NCI-H226 (cell line): ENCODE results near the gene FLT1.

Experiments
- DNase-seq: peaks from one replicate; pipeline ENCODE4 v3.0.0-alpha.2; 2015

The FLT1 gene

DNA sequence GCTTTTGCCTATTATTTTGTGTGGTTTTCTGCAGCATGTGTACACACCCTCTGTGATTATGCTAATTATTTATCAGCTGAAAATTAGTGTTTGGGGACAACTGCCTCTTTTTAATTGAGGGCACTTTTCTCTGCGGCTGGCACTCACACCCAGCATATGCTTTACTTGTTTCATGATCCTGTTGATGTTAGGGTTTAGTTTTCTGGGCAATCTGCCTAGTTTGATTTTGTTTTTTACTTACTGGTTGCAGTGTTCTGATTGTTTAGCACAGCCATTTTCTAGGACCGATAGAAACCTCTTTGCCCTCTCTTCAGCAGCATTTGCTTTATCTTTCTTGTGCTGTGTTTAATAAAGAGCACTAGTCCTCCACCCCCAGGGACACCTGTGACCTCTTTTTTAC is 195.0 kb downstream of the FLT1 start:
- no peak for DNase-seq

DNA sequence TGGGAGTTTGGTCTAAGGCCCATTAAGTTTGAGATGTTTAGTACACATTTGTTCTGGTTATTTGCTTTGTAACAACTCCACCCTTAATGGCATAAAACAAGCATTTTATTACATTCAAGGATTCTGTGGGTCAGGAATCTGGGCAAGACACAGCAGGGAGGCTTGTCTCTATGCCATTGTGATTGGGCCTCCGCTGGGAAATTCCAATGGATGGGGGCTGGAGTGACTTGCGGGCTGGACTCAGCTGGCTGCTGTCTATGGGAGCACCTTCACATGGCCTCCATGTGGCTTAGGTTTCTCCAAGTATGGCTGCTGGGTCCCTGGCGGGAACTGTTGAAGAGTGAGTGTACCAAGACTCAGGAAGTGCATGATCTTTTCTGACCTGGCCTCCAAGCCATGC is 197.6 kb downstream of the FLT1 start:
- DNase-seq, result no peak

DNA sequence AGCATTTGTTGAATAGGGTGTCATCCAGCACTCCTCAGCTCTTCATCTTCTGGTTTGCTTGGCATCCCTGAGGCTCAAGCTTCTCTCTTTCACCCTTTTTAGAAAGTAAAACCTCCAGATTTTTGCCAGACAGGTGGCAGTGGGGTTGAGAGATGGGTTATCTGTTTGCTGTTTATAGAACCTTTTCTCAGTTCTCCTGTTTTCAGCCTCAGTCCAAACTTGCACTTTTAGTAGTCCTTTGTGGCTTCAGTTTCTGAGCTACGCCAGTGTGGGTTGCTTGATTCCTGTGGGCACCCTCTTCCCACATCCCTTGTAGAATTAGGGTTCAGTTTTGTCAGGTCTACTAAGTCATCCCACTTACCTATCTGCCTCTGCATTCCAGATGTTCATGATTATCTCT is 208.7 kb downstream of the FLT1 start:
- DNase-seq, result no peak

DNA sequence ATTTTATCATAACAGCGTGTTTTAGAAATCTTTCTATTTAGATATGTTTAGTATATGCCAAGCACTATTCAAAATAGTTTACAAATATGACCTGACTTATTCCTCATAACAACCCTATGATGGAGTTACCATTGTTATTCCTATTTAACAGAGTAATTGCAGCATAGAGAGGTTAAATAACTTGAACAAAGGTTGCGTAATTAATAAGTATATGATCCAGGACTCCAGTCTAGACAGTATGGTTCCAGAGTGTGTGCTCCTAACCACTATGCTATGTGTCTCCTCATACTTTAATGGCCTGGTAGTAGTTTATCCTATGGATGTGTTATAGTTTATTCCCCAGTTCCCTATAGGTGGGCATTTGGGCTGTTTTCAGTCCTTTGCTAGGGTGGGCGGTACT is 211.3 kb downstream of the FLT1 start:
- no peak for DNase-seq

DNA sequence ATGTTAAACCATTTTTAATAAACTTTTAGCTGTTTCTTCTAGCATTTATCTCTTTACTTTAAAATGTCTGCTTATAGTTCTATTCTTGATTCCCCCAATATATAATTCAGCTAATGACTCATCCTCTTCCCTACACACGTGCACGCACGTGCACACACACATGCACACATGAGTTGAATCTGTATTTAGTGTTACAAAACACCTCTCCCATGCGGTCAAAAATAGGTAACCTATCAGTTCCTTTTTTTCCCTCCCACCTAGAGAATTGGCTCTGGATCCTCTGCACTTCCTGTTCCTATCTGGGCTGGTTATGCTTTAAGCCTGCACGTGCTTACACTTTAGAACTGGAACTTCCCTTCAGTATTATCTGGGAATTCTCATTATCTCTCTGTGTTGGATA is 212.5 kb downstream of the FLT1 start:
- DNase-seq, result no peak

DNA sequence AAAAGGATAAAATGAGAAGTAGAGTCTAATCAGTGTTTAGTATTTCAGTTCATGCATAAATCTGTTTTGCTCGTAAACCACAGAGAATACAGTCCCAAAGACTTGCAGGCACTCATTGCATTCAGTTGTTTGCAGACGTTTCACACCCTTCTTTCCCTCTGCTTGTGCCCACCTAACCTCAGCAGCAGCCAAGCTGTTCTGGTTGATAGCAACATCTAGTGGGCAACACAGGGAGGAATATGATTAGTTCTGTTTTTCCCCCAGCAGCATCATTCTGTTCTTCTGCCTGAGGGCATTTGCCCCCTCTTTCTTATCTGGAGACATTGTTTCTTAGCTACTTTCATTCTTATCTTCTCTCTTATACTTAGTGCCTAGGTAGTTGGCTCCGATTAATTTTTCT is 221.0 kb downstream of the FLT1 start:
- DNase-seq, result no peak

DNA sequence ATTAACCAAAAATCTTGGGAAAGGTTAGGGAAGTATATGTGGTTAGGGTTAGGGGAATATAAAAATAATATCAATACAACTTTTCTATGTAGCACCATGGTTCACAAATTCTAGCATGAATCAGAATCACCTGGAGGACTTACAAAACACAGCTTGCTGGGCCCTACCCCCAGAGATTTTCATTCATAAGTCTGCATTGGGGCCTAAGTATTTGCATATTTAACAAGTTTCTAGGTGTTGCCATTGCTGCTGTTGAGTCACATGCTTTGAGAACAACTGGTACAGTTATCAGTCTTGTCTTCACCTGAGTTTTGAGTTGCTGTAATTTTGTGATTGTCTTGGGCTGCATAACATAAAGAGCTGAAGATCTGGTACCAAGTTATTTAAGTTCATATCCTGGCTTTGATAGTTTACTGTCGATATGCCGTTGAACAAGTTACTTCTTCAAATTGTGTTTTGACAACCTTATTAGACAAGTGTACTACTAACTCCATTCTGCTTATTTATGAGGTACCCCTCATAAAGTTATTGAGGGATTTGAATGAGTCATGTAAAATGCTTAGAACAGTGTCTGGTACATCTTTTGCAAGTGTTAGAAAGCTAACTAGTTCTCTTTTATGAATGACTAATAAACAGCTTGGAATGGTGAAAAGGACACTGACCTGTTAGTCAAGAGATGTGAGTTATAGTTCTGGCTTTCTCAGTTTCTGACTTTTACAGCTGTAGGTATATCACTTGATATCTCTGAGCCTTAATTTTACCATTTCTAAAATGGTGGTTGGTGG is 223.7 kb downstream of the FLT1 start:
- DNase-seq, result no peak

DNA sequence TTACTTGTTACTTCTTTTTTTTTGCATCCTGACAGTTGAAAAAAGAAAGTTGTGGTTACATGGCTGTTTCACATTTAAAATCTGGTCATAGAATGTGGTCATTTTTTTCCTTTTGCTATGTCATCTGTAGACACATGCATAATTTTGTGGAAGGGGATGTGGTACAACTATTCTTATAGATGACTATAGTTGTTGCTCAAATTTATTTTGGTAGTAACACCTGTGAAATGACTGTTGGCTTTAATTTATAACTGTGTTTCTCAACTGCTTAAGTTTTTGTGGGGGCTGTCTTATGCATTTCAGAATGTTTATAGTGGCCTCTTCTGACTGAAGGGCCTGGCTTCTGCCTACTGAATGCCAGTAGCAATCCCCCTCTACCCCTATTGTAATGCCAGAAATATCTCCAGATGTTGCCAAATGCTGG is 226.1 kb downstream of the FLT1 start:
- DNase-seq, result no peak

DNA sequence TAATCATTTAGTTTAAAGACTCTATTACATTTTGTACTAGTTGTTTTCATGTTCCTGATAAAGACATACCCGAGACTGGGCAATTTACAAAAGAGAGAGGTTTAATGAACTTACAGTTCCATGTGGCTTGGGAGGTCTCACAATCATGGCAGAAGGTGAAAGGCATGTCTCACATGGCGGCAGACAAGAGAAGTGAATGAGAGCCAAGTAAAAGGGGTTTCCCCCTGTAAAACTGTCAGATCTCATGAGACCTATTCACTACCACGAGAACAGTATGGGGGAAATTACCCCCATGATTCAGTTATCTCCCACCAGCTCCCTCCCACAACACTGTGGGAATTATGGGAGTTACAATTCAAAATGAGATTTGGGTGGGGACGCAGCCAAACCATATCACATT is 227.4 kb downstream of the FLT1 start:
- no peak for DNase-seq

DNA sequence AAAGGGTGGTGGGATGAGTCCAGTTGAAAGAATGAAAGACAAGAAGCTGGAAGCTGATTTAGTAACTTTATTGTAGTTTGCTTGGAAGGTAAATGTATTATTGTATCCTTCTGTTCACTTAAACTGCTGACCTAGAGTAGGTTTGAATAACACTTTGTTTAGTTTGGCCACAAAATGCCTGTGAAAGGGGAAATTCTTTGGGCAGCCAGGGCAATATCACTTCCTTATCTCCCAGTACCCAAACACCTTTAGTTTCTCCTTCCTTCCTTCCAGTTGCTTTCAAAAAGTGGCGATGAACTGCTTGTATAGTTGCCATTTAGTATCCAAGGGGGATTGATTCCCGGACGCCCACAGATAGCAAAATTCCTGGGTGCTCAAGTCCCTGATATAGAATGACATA is 236.5 kb downstream of the FLT1 start:
- DNase-seq, result no peak

DNA sequence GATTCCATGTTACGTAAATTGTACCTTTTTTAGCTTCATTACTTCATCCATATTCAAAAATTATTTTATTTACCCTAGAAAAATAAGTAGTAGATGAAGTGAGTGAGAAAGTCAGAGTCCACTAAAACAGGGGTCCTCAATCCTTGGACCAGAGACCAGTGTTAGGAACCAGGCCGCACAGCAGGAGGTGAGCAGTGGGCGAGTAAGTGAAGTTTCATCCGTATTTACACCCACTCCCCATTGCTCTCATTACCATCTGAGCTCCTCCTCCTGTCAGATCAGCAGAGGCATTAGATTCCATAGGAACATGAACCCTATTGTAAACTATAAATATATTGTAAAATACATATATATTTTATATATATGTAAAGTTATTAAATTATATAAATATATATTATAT is 237.6 kb downstream of the FLT1 start:
- DNase-seq, result no peak

DNA sequence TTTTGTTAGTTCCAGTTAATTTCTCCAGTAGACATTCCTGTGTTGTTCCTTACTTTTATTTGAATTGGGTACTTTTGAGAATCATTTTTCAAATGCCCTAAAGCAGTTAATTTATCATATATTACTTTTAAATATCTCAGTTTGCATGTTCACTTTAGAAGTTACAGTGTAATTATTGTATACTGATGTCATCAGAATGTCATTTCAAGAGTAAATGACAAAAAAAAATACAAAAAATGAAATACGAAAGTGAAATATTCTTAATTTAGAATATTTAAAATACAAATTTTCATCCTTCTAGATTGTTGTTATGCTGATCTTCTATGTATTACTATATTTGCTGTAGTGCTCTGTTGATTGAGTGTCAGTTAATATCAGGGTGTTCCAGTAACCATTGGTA is 242.4 kb downstream of the FLT1 start:
- DNase-seq, result no peak

DNA sequence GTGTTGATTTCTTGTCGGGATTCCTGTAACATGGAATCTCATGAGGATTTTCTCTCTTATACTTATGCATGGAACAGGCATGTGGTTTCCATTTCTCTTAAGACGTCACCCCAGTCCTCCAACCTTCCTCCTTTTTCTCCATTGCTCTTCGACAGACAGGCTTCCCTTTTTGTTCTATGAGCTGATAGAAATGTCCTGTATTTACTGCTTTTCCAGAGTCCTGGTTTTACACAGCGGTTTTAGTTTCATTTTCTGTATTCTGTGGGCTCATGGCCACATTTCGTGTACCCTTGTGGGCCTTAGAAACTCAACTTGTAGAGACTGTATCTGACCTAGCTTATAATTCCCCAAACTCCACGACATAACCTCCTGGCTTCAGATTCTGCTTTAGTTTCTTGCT is 243.5 kb downstream of the FLT1 start:
- no peak for DNase-seq

DNA sequence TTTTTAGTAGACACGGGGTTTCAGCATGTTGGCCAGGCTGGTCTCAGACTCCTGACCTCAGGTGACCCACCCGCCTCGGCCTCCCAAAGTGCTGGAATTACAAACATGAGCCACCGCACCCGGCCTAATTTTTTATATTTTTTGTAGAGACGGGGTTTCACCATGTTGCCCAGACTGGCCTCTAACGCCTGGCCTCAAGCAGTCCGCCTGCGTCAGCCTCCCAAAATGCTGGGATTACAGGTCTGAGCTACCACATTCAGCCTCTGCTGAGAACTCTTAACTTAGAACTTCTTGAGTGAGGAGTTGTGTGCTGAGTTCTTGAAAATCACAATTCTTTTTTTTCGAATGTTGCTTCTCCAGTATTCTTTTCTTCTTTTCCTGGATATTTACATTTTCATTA is 244.4 kb downstream of the FLT1 start:
- DNase-seq, result no peak
